Mucosa of descending colon (tissue), 3 donors: ENCODE measurements around the gene ZFAND3. TPM values are rescaled to one million over a fixed set of nuclear protein-coding genes. Genes with fewer than 3 reads are reported as not detected.

ENCODE experiments used
- ATAC-seq: fragments of 200-7000 bp; cut with Tn5 transposase; one replicate; pipeline ENCODE4 v1.9.1; 2020; ENCODE audit warnings: mild to moderate bottlenecking, moderate library complexity
- DNase-seq, 3 donors: peaks; one replicate each; pipeline ENCODE4 v3.0.0-alpha.2; 2020
- H3K36me3 ChIP-seq: fragments of 200-600 bp; one replicate; pipeline ENCODE4 v1.8.0; 2021; ENCODE audit warnings: low read depth, mild to moderate bottlenecking
- H3K4me1 ChIP-seq: fragments of 200-600 bp; one replicate; pipeline ENCODE4 v1.8.0; 2021; ENCODE audit warnings: low read depth, mild to moderate bottlenecking
- H3K4me3 ChIP-seq: fragments of 200-600 bp; one replicate; pipeline ENCODE4 v1.8.0; 2021; ENCODE audit warnings: mild to moderate bottlenecking
- H3K9me3 ChIP-seq: fragments of 200-600 bp; one replicate; pipeline ENCODE4 v1.8.0; 2021; ENCODE audit warnings: mild to moderate bottlenecking
- intact Hi-C, 2 donors: fragments of 100-400 bp; cut with DNase I in 1 of 2; cut with micrococcal nuclease in 1 of 2; formaldehyde crosslinking; loops; one replicate each; pipeline versions ENCODE4 v1.11.0 to v1.11.1; 2022; cut with DNase I, micrococcal nuclease
- total RNA-seq, 3 donors: library from RNA; stranded (reverse); fragmentation: NEBNext Ultra II Directional in 2 of 3; extraction: Animal tissue kit (Norgen Biotek cat#: 25700) in 2 of 3; gene quantifications; one replicate each; pipeline versions ENCODE4 v1.2.1 to v1.2.4, GENCODE V29; 2021 to 2023
- TF ChIP-seq, protein P1 (sequence below): fragments of 200-600 bp; IDR thresholded peaks from one replicate; pipeline ENCODE4 v1.8.0; 2022; ENCODE audit warnings: antibody characterized with exemption, mild to moderate bottlenecking
- donor health status: DM: no; HTN: no; CAD: no; lungs with moderate emphysema.
- donor health status: DM: no; HTN: no; CAD: no.
- donor health status: DM: no; HTN: yes; CAD: no.

The ZFAND3 gene
- total RNA-seq, 3 donors from 2014 or later, result 63.9 to 84.0 (median 82.2) TPM

DNA sequence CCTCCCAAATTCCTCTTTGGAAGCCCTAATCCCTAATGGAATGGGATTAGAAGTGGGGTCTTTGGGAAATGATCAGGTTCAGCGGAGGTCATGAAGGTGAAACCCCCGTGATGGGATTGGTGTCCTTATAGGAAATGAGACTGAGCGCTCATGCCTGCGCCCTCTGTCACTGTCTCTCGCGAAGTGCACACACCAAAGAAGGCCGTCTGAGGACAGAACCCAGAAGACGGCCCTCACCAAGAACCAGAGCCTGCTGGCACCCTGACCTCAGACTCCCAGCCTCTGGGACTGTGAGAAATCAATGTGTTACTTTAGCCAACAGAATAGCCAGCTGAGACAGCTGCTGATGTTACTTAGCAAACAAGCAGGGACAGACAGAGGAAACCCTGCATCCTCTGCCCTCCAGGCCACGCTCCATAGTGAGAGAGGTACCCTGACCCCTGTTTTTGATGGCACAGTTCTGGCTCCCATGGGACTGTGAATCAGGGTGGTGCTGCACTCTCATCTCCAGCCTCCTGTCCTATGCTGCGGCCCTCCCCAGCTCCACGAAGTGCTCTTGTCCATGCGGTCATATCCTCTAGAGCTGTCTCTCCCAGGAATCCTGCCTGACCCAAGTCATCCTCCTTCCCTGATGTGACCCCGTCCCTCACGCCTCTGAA is 369.3 kb downstream of the ZFAND3 start:
- Histone ChIP-seq H3K36me3 (no peaks in the 10 kb centered on the region), H3K4me1 (no peaks in the 10 kb centered on the region), H3K9me3 (no peaks in the 10 kb centered on the region), H3K4me3 (no peak overlapping the region)
- no peak for ATAC-seq
- TF ChIP-seq, protein P1, sequence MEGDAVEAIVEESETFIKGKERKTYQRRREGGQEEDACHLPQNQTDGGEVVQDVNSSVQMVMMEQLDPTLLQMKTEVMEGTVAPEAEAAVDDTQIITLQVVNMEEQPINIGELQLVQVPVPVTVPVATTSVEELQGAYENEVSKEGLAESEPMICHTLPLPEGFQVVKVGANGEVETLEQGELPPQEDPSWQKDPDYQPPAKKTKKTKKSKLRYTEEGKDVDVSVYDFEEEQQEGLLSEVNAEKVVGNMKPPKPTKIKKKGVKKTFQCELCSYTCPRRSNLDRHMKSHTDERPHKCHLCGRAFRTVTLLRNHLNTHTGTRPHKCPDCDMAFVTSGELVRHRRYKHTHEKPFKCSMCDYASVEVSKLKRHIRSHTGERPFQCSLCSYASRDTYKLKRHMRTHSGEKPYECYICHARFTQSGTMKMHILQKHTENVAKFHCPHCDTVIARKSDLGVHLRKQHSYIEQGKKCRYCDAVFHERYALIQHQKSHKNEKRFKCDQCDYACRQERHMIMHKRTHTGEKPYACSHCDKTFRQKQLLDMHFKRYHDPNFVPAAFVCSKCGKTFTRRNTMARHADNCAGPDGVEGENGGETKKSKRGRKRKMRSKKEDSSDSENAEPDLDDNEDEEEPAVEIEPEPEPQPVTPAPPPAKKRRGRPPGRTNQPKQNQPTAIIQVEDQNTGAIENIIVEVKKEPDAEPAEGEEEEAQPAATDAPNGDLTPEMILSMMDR, result no peak
- no peak for DNase-seq
- intact Hi-C loops, result no loop called here

DNA sequence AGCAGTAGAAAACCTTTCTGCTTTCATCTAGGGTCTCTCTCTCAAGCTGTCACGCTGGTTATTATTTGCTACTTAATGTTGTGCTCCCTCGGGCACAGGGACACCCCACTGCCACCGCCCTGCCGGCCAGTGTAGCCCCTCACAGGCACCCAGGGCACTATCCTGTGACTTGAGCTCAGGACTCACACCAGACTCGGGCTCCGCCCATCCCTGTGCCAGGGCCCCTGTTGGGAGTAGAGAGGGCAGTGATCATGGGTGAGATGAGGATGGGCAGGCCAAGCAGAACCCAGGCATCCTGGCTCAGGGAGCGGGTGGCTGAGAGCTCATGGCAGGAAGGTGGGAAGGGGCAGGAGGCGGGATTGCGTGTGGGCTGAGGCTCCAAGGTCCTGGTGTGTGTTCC is 371.9 kb downstream of the ZFAND3 start:
- ATAC-seq (no peak), DNase-seq (no peak)
- intact Hi-C loops, result no loop called here
- TF ChIP-seq, protein P1, result no peak
- no peaks in the 10 kb centered on the region for H3K9me3 ChIP-seq
- H3K4me3 ChIP-seq, result no peak overlapping the region
- H3K36me3 ChIP-seq, result no peaks in the 10 kb centered on the region
- H3K4me1 ChIP-seq, result no peaks in the 10 kb centered on the region

DNA sequence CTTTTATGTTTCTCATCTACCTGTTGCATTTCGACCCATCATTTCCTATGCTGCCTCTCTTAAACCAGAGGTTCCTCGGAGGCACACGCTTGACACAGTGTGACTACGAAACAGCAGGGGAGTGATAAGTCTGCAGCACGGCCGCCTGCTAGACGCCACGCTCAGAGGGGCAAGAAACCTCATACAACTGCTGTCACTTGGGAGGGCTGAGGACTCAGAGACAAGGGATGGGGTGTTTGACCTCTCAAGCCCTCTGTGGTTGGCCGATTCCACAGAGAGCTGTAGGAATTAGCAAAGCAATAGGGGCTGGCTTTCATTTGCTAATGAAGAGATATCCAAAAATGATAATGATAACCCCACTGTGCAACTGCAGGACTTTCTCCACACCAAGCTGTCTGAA is 372.5 kb downstream of the ZFAND3 start:
- no peak for DNase-seq
- Histone ChIP-seq H3K36me3 (no peaks in the 10 kb centered on the region), H3K4me3 (no peak overlapping the region), H3K9me3 (no peaks in the 10 kb centered on the region), H3K4me1 (no peaks in the 10 kb centered on the region)
- TF ChIP-seq, protein P1, result no peak
- intact Hi-C loops, result no loop called here
- no peak for ATAC-seq

DNA sequence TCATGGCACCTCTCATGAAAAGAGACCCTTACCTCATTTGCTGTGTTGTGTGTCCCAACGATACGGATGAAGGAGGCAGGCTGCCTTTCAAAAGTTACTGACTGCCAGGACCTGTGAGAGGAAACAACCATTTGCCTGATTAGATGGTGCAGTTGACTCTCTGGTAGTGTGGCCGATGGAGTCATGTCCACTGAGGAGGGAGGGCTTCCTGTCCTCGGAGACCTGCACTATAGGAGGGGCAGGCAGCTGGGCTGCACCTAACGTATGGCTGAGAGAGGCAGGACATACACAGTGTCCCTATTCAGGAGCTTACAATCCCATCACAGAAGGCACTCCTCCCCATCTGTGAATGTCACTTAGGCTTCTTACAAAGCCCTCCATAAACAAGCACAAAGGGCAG is 373.0 kb downstream of the ZFAND3 start:
- TF ChIP-seq, protein P1, result no peak
- no peaks in the 10 kb centered on the region for H3K36me3 ChIP-seq
- no peak for ATAC-seq

DNA sequence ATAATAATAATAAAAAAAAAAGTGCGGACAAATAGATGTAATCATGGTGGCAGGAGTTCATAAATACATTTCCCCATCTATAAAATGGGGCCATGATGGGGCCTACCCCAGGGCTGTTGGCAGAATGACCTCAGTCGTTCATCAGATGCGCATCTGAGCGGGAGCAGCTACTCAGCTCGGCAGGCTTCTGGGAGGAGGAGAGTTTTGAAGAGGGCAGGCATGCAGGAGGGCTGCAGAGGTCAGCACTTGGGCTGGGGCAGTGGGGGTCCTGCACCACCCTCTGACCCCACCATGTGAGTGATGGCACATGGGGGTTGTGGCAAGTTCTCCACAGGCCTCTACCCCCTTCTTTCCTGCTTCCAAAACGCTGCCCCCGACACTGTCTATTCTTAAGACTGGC is 373.5 kb downstream of the ZFAND3 start:
- DNase-seq, result no peak
- no peaks in the 10 kb centered on the region for H3K36me3 ChIP-seq
- no peaks in the 10 kb centered on the region for H3K4me1 ChIP-seq
- intact Hi-C loops, result no loop called here
- no peak overlapping the region for H3K4me3 ChIP-seq
- no peaks in the 10 kb centered on the region for H3K9me3 ChIP-seq
- no peak for ATAC-seq
- TF ChIP-seq, protein P1, result no peak

More for the DNA sequence above, 373.0 kb downstream of the ZFAND3 start:
- Histone ChIP-seq H3K4me1 (no peaks in the 10 kb centered on the region), H3K9me3 (no peaks in the 10 kb centered on the region), H3K4me3 (no peak overlapping the region)
- intact Hi-C loops, result no loop called here
- no peak for DNase-seq
